ENCODE results near the gene CCL22. TPM values are rescaled to one million over a fixed set of nuclear protein-coding genes. Genes with fewer than 3 reads are reported as not detected.
"Not testable (repeated sequence)": the region's sequence is repeated elsewhere in the genome, so short reads cannot be mapped to it uniquely, and the experiment has no call there.

Gene CCL22
- total and polyA plus RNA-seq, 4 donors: 0.10 to 0.14 TPM; not detected in 2

DNA sequence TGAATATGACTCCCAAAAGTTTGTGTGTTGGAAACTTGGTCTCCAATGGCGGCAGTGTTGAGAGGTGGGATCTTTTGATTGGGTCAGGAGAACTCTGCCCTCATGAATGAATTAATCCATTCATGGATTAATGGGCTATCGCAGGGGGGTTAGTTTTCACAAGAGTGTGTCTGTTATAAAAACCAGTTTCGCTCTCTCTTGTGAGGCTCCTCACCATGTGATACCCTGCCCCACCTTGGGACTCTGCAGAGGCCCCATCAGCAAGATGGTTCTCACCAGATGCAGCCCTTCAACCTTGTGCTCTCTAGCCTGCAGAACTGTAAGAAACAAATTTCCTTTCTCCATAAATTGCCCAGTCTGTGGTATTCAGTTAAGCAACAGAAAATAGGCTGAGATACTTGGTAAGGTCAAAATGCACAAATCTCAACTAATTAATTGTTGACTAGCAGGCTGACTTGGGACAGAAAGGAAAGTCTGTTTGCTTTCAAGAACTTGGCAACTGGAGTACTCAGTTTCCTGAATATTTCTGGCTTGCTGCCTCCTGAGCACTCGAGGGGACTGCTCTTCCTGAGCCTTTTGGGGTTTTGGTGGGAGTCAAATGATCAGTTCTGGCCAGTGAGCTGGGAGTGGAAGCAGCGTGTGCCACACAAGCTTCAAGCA, 32.2 kb downstream of the CCL22 start:
- WGBS (ENCODE audit: insufficient coverage): 57% methylated on average over 4 of the region's 5 CpGs
- Histone ChIP-seq H3K4me3 (ENCODE audit: low read depth, low read length) (no peak overlapping the region), H3K27me3 (ENCODE audit: control insufficient read depth, insufficient read depth, low read length) (no peaks in the 10 kb centered on the region), H3K27ac (ENCODE audit: low read depth, low read length) (no peak overlapping the region), H3K4me1 (ENCODE audit: control insufficient read depth, insufficient read depth, low read length) (peaks cover 8% of the 10 kb centered on the region), H3K36me3 (ENCODE audit: control insufficient read depth, insufficient read depth, low read length) (no peaks in the 10 kb centered on the region), H3K9me3 (ENCODE audit: control insufficient read depth, insufficient read depth, low read length) (no peaks in the 10 kb centered on the region)
- DNase-seq (ENCODE audit: low read depth in 4 of 6, low spot score in 6 of 6): no peak

DNA sequence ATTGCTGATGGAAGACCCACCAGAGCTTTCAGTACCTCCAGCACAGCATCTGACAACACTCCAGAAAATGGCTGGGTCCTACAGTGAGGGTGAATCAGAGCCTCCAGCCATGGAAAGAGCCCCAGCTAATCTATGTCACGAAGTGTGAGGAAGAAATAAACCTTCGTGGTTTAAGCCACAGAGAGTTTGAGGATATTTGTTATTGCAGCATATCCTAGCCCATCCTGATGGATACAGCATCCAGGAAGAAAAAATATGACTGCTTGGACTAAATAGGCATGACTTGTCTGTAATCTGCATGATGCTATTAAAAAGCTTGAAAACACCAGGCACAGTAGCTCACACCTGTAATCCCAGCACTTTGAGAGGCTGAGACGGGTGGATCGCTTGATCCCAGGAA, 32.7 kb downstream of the CCL22 start:
- no peak overlapping the region for H3K4me3 ChIP-seq (ENCODE audit: low read depth, low read length)
- H3K27me3 ChIP-seq (ENCODE audit: control insufficient read depth, insufficient read depth, low read length): no peaks in the 10 kb centered on the region
- DNase-seq (ENCODE audit: low read depth in 4 of 6, low spot score in 6 of 6): no peak
- 100% methylated on average over 1 of the region's 4 CpGs for WGBS (ENCODE audit: insufficient coverage)
- H3K27ac ChIP-seq (ENCODE audit: low read depth, low read length): no peak overlapping the region
- H3K9me3 ChIP-seq (ENCODE audit: control insufficient read depth, insufficient read depth, low read length): no peaks in the 10 kb centered on the region
- H3K36me3 ChIP-seq (ENCODE audit: control insufficient read depth, insufficient read depth, low read length): no peaks in the 10 kb centered on the region
- H3K4me1 ChIP-seq (ENCODE audit: control insufficient read depth, insufficient read depth, low read length): peaks cover 5% of the 10 kb centered on the region

DNA sequence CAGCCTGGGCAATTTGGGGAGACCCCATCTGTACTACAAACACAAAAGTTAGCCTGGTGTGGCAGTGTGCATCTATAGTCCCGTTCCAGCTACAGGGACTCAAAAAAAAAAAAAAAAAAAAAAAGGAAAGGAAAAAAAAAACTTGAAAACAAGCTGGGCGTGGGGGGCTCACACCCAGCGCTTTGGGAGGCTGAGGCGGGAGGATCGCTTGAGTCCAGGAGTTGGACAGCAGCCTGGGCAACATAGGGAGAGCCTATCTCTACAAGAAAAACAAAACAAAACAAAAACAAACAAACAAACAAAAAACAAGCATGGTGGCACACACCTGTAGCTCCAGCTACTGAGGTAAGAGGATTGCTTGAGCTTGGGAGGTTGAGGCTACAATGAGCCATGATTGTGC, 33.1 kb downstream of the CCL22 start:
- Histone ChIP-seq H3K9me3 (ENCODE audit: control insufficient read depth, insufficient read depth, low read length) (no peaks in the 10 kb centered on the region), H3K4me3 (ENCODE audit: low read depth, low read length) (no peak overlapping the region), H3K27me3 (ENCODE audit: control insufficient read depth, insufficient read depth, low read length) (no peaks in the 10 kb centered on the region), H3K27ac (ENCODE audit: low read depth, low read length) (no peak overlapping the region), H3K4me1 (ENCODE audit: control insufficient read depth, insufficient read depth, low read length) (peaks cover 2% of the 10 kb centered on the region), H3K36me3 (ENCODE audit: control insufficient read depth, insufficient read depth, low read length) (no peaks in the 10 kb centered on the region)
- DNase-seq (ENCODE audit: low read depth in 4 of 6, low spot score in 6 of 6): no peak
- no CpG with 5 or more reads among the region's 5 CpGs for WGBS (ENCODE audit: insufficient coverage)

DNA sequence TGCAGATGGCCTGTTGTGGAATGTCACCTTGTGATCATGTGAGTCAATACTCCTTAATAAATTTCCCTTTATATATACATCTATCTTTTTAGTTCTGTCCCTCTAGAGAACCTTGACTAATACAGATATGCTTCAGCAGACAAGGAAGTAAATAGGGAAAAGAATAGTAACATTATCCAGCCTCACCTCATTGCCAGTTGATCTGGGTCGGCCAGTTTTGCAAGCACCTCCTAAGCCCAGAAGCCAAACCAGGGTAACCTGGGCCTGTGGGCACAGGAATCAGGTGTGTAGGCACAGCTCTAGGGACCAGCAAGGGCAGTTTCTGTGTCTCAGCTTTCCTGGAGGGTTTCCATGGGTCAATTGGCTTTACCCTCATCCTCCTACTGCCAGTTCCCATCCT, 34.1 kb downstream of the CCL22 start:
- H3K27ac ChIP-seq (ENCODE audit: low read depth, low read length): no peak overlapping the region
- H3K27me3 ChIP-seq (ENCODE audit: control insufficient read depth, insufficient read depth, low read length): no peaks in the 10 kb centered on the region
- peaks cover 2% of the 10 kb centered on the region for H3K4me1 ChIP-seq (ENCODE audit: control insufficient read depth, insufficient read depth, low read length)
- 100% methylated on average over 1 of the region's 1 CpG for WGBS (ENCODE audit: insufficient coverage)
- no peaks in the 10 kb centered on the region for H3K36me3 ChIP-seq (ENCODE audit: control insufficient read depth, insufficient read depth, low read length)
- no peak for DNase-seq (ENCODE audit: low read depth in 4 of 6, low spot score in 6 of 6)
- H3K9me3 ChIP-seq (ENCODE audit: control insufficient read depth, insufficient read depth, low read length): no peaks in the 10 kb centered on the region
- H3K4me3 ChIP-seq (ENCODE audit: low read depth, low read length): no peak overlapping the region

DNA sequence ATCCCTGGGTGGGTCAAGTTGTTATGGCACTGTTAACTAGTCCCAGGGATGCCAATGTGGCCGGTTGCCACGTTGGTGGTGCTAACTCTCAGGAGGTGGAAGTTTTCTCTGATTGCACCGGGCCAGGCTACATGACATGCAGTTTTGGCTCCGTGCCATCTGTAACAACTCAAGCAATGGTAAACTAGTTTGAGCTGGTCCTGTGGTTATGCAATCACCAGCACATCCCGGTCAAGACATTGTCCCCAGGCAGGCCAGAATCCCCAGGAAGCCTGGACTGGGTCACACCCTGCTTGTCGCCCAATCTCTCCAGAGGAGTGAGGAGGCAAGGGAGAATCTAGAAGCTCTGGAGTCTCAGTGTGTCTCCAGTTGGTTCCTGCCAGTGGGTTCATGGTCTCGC, 35.9 kb downstream of the CCL22 start:
- Histone ChIP-seq H3K27ac (ENCODE audit: low read depth, low read length) (no peak overlapping the region), H3K27me3 (ENCODE audit: control insufficient read depth, insufficient read depth, low read length) (no peaks in the 10 kb centered on the region), H3K4me1 (ENCODE audit: control insufficient read depth, insufficient read depth, low read length) (peaks cover 2% of the 10 kb centered on the region), H3K36me3 (ENCODE audit: control insufficient read depth, insufficient read depth, low read length) (no peaks in the 10 kb centered on the region), H3K4me3 (ENCODE audit: low read depth, low read length) (no peak overlapping the region), H3K9me3 (ENCODE audit: control insufficient read depth, insufficient read depth, low read length) (no peaks in the 10 kb centered on the region)
- WGBS (ENCODE audit: insufficient coverage): 61% methylated on average over 7 of the region's 7 CpGs
- DNase-seq (ENCODE audit: low read depth in 4 of 6, low spot score in 6 of 6): no peak

DNA sequence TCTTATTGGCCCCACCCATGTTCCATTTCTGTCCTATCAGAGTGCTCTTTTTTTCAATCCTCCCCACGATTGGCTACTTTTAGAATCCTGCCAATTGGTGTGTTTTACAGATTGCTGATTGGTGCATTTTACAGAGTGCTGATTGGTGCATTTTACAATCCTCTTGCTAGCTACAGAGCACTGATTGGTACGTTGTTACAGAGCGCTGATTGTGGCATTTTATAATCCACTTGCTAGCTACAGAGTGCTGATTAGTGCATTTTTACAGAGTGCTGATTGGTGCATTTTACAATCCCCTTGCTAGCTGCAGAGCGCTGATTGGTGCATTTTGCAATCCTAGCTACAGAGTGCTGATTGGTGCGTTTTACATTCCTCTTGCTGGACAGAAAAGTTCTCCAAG, 36.4 kb downstream of the CCL22 start:
- H3K27me3 ChIP-seq (ENCODE audit: control insufficient read depth, insufficient read depth, low read length): no peaks in the 10 kb centered on the region
- 89% methylated on average over 2 of the region's 5 CpGs for WGBS (ENCODE audit: insufficient coverage)
- no peaks in the 10 kb centered on the region for H3K36me3 ChIP-seq (ENCODE audit: control insufficient read depth, insufficient read depth, low read length)
- no peaks in the 10 kb centered on the region for H3K9me3 ChIP-seq (ENCODE audit: control insufficient read depth, insufficient read depth, low read length)
- peaks cover 2% of the 10 kb centered on the region for H3K4me1 ChIP-seq (ENCODE audit: control insufficient read depth, insufficient read depth, low read length)
- H3K4me3 ChIP-seq (ENCODE audit: low read depth, low read length): no peak overlapping the region
- DNase-seq (ENCODE audit: low read depth in 4 of 6, low spot score in 6 of 6): no peak
- H3K27ac ChIP-seq (ENCODE audit: low read depth, low read length): no peak overlapping the region

DNA sequence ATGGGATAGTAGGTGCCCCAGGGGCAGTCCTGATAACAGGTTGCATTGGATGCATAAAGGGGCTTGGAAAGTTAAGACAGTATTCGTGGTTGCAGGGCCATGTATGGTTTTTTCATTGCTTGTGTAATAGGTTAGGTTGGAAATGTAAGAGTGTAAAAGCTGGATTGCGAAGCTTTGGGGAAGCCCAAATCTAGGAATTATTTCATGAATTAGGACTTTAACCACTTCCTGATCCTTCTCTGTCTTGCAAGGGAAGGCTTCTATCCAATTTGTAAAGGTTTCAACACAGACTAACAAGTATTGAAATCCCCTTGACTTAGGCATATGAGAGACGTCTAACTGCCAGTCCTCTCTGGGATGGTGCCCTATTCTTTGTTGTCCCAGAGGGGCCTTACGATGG, 38.2 kb downstream of the CCL22 start:
- Histone ChIP-seq H3K4me1 (ENCODE audit: control insufficient read depth, insufficient read depth, low read length) (no peaks in the 10 kb centered on the region), H3K27ac (ENCODE audit: low read depth, low read length) (no peak overlapping the region), H3K4me3 (ENCODE audit: low read depth, low read length) (no peak overlapping the region), H3K9me3 (ENCODE audit: control insufficient read depth, insufficient read depth, low read length) (no peaks in the 10 kb centered on the region), H3K36me3 (ENCODE audit: control insufficient read depth, insufficient read depth, low read length) (no peaks in the 10 kb centered on the region), H3K27me3 (ENCODE audit: control insufficient read depth, insufficient read depth, low read length) (no peaks in the 10 kb centered on the region)
- DNase-seq (ENCODE audit: low read depth in 4 of 6, low spot score in 6 of 6): no peak
- 87% methylated on average over 3 of the region's 4 CpGs for WGBS (ENCODE audit: insufficient coverage)

DNA sequence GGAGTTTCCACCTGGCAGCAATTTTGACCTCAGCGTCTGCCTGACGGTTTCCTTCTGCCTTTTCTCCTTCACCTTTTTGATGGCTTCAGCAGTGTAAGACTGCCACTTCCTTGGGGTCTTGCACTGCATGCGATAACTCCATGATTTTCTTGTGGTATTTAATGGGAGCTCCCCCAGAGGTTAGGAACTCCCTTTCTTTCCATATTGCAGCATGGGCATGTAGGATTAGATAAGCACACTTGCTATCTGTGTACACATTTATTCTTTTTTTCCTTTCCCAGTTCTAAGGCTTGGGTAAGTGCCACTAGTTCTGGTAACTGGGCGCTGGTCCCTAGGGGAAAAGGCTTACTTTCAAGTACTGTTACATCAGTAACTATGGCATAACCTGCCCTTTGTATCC, 38.9 kb downstream of the CCL22 start:
- H3K4me1 ChIP-seq (ENCODE audit: control insufficient read depth, insufficient read depth, low read length); H3K9me3 ChIP-seq (ENCODE audit: control insufficient read depth, insufficient read depth, low read length); H3K27me3 ChIP-seq (ENCODE audit: control insufficient read depth, insufficient read depth, low read length); DNase-seq (ENCODE audit: low read depth in 4 of 6, low spot score in 6 of 6); H3K27ac ChIP-seq (ENCODE audit: low read depth, low read length); H3K36me3 ChIP-seq (ENCODE audit: control insufficient read depth, insufficient read depth, low read length); H3K4me3 ChIP-seq (ENCODE audit: low read depth, low read length): not testable (repeated sequence)
- 100% methylated on average over 1 of the region's 4 CpGs for WGBS (ENCODE audit: insufficient coverage)

DNA sequence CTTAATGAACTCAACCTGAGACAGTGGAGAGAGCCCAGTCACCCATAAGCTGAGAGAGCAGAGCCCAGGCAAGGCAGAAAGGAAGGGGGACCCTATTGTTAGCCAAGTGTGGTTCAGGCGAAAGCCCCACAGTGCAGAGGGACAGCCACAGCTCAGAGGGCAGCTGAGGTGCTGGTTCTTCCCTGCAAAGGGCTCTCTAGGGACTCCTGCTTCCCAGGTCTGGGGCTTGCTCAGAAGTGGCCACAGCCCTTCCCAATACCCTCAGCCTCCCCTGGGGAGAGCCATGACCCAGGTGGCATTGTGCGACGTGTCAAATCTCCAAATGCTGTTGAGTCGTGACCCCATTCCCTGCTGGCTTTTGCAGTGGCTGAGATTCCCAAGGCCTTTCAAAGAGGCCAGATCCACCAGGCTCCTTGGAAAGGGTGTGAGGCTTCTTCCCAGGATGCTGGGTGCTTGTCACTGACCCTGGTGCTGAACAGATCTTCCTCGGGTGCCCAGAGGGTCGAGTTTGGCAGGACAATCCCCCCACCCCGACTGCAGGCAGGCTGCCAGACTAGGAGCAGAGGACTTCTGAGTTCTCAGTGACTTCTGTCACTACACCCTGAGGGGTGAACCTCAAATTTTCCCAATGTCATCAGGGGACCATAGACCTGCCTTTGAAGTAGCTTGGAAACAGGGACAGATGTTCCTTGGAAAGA, 43.5 kb downstream of the CCL22 start:
- 44% methylated on average over 7 of the region's 7 CpGs for WGBS (ENCODE audit: insufficient coverage)
- no peak for DNase-seq (ENCODE audit: low read depth in 4 of 6, low spot score in 6 of 6)
- Histone ChIP-seq H3K9me3 (ENCODE audit: control insufficient read depth, insufficient read depth, low read length) (no peaks in the 10 kb centered on the region), H3K27ac (ENCODE audit: low read depth, low read length) (no peak overlapping the region), H3K27me3 (ENCODE audit: control insufficient read depth, insufficient read depth, low read length) (no peaks in the 10 kb centered on the region), H3K4me1 (ENCODE audit: control insufficient read depth, insufficient read depth, low read length) (no peaks in the 10 kb centered on the region), H3K36me3 (ENCODE audit: control insufficient read depth, insufficient read depth, low read length) (no peaks in the 10 kb centered on the region), H3K4me3 (ENCODE audit: low read depth, low read length) (no peak overlapping the region)
